HG02840 (cell line): ENCODE measurements around the gene FOXS1.

ENCODE experiments used
- ATAC-seq: cut with Tn5 transposase; IDR thresholded peaks from one replicate; pipeline ENCODE4 v1.9.1; 2021; ENCODE audit warnings: mild to moderate bottlenecking, moderate library complexity, moderate number of reproducible peaks; ENCODE audit not compliant: unreplicated experiment, low FRiP score

The FOXS1 gene

GRCh38 chr20:31845300-31845863, at the start of gene FOXS1:
Gene FOXS1, minus strand, starts transcription at chr20:31845604. Its CDS starts 62 bp downstream, at chr20:31845542.
- ATAC-seq, result no peak

GRCh38 chr20:31890646-31891045, 45.2 kb upstream of the FOXS1 start:
- ATAC-seq, result no peak

GRCh38 chr20:31883829-31884228, 38.4 kb upstream of the FOXS1 start:
- no peak for ATAC-seq

- ATAC-seq, result no peak
These were observed 36.5 kb upstream of the FOXS1 start for GRCh38 chr20:31881945-31882344.

- peak; percentile 66 for ATAC-seq
These were observed 34.0 kb upstream of the FOXS1 start for GRCh38 chr20:31879143-31879987.

- no peak for ATAC-seq
These were observed 32.3 kb upstream of the FOXS1 start for GRCh38 chr20:31877684-31878083.

GRCh38 chr20:31875671-31876070, 30.3 kb upstream of the FOXS1 start:
- no peak for ATAC-seq

- ATAC-seq, result no peak
These were observed 27.0 kb upstream of the FOXS1 start for GRCh38 chr20:31872406-31872805.

- no peak for ATAC-seq
These were observed 26.2 kb upstream of the FOXS1 start for GRCh38 chr20:31871618-31871954.

GRCh38 chr20:31870726-31871617, 25.6 kb upstream of the FOXS1 start:
- ATAC-seq, result no peak

- no peak for ATAC-seq
These were observed 24.7 kb upstream of the FOXS1 start, which contains the start of the genes DUSP15 and TTLL9 for GRCh38 chr20:31869942-31870725. Gene DUSP15, minus strand, starts transcription at chr20:31870527. Its CDS starts 190 bp downstream, at chr20:31870337. Gene TTLL9, plus strand, starts transcription at chr20:31870634. Its CDS starts 493 bp downstream, at chr20:31871127.

- ATAC-seq, result no peak
These were observed 24.2 kb upstream of the FOXS1 start for GRCh38 chr20:31869673-31869941.

- no peak for ATAC-seq
These were observed 23.7 kb upstream of the FOXS1 start for GRCh38 chr20:31868853-31869672.

GRCh38 chr20:31866221-31866620, 20.8 kb upstream of the FOXS1 start:
- no peak for ATAC-seq

GRCh38 chr20:31864521-31865400, 19.4 kb upstream of the FOXS1 start:
- ATAC-seq, result no peak

- ATAC-seq, result no peak
These were observed 18.1 kb upstream of the FOXS1 start for GRCh38 chr20:31863296-31864085.

- no peak for ATAC-seq
These were observed 17.1 kb upstream of the FOXS1 start for GRCh38 chr20:31862506-31862905.

GRCh38 chr20:31862157-31862470, 16.7 kb upstream of the FOXS1 start:
- no peak for ATAC-seq
